GM18951 (cell line): ENCODE results near the gene ARID1B.

Source experiments
- POLR2A ChIP-seq: IDR thresholded peaks from 4 replicates; pipeline ENCODE4 v1.6.1; 2011; ENCODE audit warnings: mild to moderate bottlenecking; ENCODE audit not compliant: insufficient read length, insufficient read depth; ENCODE audit errors: extremely low read depth
- in situ Hi-C: fragments of 300-500 bp; cut with MboI; formaldehyde crosslinking; loops from one replicate; pipeline ENCODE4 v1.12.0; 2022; ENCODE audit warnings: low sequenced_read_pairs, mixed read lengths, inconsistent platforms; ENCODE audit not compliant: unreplicated experiment

The ARID1B gene

DNA sequence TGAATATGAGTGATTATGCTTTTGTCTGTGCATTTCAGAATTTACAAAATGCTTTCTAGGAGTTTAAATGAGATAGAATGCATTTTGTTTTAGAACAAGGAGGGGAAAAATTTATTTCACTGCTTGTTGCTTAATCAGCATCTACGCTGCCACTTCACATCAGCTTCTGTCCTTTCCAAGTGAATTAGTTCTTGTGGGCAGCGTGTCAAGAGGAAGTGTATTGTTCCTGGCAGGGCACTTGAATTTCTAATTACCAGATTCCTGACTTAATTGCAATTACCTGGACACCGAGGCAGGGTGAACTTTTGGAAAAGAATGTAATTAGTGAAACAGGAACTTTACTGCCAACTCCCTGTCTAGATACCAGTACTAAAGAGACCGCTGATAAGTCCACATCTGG lies 282.6 kb downstream of the ARID1B start:
- in situ Hi-C loops = no loop called here
- no peak for TF ChIP-seq POLR2A

DNA sequence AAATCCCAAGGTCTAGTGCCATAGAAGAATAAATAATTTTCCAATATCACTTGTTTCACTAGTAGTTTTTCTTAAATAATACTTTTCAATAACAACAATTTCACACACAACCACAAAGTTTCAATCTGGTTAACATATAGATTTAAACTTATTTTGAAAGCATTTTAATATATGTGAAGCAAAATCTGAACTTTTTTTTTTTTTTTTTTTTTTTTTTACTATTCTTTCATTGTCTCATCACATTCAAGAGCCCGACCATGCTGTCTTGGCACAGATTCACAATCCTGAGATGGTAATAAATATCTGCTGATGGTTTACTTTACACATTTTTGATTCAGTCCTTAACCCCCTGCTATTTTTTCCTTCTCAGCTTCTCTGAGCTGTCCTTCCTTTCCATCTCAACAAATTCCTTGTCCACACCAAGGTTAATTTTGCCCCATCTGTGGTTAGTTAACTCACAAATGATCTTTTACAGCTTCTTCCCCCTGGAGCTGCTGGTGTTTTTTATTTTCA lies 283.3 kb downstream of the ARID1B start:
- no peak for TF ChIP-seq POLR2A
- in situ Hi-C loops = no loop called here

DNA sequence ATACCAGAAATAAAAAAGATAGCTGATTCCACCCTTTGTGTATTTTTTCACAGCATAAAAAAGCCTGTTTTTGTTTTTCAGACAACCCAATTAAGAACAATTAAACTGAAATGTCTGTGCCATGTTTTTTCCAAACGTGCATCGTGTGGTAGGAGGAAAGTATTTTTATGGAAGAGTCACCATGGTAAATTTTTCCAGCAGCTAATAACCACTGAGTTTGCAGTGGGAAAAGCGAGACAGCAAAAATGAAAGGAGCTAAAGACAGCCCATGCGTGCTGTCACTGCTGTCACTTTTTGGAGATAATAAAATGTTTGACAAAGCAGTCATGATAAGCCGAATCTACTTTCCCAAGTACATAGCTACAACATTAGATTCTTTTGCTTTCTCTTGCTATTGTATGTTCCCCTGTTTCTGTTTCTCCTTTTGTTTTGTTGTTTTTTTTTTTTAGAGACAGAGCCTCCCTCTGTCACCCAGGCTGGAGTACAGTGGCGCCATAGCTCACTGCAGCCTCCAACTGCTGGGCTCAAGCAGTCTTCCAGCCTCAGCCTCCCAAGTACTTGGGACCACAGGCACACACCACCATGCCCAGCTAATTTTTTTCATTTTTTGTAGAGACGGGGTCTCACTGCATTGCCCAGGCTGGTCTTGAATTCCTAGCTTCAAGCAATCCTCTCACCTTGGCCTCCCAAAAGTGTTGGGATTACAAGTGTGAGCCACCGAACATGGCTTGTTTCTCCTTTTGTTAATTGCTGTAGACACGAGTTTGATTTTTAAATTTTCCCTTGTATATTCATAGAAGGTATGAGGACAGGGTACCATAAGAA lies 284.8 kb downstream of the ARID1B start:
- no peak for TF ChIP-seq POLR2A
- in situ Hi-C loops = no loop called here

DNA sequence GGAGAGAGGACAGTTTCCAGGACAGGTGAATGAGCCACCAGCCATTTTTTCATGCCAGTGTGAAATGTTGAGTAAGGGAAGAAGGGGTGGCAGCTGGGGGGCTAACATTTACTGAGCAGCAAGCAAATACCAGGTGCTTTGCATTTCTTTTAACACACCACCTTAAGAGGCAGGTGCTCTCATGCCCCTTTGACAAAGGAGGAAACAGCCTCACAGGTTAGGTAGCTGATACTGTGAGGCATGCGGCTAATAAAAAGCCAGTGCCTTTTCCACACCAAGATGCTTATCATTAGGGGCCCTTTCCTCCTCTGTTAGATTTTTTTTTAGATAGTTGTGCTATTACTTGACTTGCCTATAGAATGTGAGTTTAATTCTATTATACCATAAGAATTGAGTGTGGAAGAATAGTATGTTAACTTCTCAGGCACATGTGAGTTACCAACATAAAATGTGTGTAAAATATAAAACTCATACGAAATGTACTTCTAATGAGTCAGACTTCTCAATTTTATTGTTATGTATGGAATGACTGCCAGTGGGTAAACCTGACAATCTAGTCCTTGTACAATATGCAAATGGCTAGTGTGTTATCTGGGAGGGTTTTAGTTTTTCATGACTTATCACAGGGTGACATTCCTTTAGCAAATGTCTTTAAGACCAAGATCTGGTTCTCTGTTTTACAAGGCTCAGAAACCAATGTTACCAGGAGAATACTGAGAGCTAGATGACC lies 286.2 kb downstream of the ARID1B start:
- in situ Hi-C loops = no loop called here

DNA sequence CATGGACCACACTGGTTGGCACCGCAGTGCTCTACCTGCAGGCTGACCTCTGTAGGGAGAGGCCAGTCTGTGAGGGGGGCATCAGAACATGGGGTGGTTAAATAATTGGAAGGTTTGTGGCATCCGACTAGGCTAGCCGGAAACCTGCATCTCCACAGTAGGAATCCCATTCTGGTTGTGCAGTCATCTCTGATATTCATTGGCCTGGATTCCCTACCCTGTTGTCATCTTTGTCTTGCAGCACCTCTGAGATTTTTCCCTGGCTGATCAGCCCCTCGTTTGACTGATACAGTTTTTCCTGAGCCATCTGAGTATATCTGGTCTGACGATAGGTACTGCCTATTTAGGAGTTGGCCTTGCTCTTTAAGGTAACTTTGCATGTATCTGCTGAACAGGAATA lies 286.7 kb downstream of the ARID1B start:
- no peak for TF ChIP-seq POLR2A

More for the DNA sequence above, 286.2 kb downstream of the ARID1B start:
- no peak for TF ChIP-seq POLR2A

DNA sequence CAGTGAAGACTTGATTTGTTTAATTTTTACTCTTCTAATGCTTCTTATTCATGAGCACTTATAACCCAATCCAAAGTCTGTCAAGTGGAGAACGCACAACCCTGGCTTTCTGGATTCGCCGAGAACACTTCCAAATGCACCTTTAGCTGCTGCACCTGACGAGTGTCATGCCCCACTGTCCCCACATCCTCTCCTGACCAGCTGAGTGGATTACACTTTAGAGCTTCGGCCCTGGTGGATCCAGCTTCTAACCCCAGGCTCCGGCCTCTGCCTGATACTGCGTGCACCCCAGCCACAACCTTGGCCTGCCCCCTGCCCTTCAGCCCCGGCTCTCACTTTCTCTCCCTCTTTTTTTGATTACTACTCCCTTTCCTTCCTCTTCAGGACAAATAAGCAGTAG lies 287.3 kb downstream of the ARID1B start:
- TF ChIP-seq POLR2A = no peak
- in situ Hi-C loops = no loop called here

More for the DNA sequence above, 286.7 kb downstream of the ARID1B start:
- in situ Hi-C loops = no loop called here

DNA sequence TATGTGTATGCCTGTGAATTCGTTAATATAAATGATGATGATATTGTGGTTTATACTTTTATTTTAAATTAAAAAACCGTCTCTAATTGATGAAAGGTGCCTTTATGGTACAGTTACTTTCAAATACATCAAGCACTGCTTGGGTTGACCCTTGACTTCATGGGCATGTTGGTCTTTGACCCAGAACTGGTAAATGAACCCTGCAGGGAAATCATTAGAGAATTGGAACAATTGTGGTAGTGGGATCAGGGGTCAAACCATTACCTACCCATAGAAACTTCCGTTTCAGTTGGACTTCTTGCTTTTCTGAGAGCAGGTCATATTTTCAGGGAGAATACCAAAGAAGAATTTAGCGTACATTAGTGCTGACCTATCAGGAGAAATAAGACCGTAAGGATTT lies 288.2 kb downstream of the ARID1B start:
- no peak for TF ChIP-seq POLR2A
- in situ Hi-C loops = no loop called here

DNA sequence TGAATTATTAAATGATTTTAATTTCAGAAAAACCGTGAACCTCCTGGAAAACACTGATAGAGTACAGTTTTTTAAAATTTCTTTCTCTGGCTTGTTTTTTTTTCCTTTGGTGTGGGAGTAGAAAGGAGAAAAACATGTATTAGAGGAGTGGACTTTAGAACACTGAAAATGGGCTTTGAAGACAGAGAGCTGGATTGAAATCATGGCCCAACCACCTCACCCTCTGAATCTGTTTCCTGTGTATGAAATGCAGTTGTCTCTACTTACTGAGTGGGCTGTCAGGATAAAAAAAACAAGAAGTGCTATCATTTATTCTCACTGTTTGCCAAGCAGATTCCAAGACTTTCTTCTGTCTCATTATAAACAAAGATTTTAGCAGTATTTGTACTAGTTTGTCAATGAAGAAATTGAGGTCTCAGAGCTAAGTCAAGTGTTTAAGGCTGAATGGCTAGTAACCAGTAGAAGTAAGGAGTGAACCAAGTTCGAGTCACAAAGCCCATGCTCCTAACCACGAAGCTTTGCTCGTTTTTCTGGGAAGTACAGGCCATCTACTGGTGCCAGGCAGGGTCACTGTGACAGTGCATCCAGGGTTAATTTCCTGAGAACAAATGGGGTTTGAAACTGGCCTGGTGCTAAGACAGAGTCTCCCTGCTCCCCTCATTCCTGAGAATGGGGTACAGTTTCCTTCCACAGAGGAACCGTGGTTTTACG lies 289.8 kb downstream of the ARID1B start:
- in situ Hi-C loops = no loop called here
- no peak for TF ChIP-seq POLR2A

DNA sequence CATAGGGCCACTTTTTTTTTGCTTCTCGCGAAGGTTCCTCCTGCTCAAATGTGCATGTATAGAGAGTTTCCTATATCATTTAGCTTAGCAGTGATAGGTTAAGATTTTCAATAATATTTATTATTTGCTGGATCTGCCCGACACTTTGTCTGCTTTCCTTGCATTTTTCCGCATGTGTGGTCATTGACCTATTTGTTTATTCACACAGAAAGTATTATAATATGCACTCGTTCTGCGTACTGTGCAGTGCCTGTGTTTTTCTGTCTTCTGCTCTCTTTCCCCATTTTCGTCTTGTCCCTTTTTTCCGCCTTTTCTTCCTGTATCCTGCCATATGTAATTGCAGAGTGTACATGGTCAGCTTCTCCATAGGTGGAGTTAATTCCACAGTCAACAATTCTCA lies 290.3 kb downstream of the ARID1B start:
- in situ Hi-C loops = no loop called here
- TF ChIP-seq POLR2A = no peak

DNA sequence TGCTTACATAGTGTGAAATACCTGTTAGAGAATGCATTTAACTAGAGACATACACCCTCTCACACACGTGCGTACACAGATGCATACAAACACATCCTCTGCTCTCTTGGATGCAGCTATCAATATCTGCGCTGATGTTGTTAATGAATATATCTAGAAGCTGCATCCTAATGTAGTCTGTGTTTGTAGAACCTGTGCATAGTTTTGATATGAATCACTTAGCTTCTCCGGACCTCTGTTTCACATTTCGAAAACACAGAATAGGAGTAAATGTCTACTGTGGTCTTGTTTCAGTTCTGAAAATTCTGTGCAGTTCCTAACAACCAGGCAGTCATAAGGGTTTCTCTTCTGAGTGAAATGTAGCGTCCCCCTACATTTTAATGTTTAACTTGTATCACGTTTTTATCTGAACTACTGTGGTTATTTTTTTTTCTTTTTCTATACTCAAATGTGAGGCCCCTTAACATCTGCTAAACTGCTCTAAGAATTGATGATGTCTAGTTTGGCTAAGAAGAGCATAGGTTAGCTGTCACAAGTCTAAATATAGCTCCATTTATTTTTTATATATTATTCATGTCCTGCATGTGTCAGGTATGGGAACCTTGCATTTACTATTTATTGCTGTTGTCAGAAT lies 291.6 kb downstream of the ARID1B start:
- no peak for TF ChIP-seq POLR2A

DNA sequence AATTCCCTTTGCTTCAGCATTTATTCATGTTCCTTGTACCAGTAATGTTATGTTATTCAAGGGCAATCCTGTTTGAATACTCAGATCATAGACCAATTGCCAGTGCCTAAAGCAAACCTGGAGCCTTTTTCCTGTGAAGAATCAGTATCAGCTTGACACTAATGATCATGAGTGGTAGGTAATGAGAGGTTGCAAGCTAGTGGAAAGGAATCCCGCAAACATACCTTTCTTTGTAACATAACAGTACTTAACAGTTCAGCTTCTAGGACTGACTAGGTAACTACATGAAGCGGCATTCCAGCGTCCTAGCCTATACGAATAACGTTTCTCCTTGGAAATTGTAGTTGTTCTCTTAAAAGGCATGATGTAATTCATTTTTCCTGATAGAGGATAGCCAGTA lies 292.4 kb downstream of the ARID1B start:
- no peak for TF ChIP-seq POLR2A
- in situ Hi-C loops = no loop called here

More for the DNA sequence above, 291.6 kb downstream of the ARID1B start:
- in situ Hi-C loops = no loop called here

DNA sequence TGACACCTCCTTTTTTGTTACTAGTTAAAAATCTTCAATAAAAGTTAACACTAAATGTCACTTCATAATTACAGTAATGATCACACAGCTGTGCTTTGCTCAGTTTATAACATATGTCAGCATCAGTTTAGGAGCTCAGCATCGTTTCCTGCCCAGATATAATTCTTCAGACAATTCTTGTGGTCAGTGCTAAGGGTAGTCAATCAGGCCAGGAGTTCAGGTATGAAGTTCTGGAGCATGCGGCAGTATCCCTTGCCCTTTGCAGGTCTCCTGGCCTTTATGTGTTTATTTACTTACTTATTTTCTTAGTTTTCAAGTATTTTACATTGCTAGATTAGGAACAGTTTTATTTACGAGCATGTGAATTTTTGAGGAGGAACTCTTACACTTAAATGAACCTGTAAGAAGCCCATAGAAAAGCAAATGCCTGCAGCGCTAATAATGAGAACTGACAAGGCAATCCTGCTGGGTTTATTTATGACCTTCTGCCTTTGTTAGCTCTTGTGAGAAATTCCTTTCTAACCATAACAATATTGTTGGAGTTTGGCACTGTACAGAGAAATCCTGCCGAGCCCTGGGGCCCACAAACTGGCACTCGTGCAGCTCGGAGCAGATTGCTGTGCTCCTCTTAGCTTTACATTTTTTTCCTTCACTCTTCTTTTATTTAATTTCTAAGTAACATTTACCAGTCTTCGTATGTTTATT lies 293.4 kb downstream of the ARID1B start:
- in situ Hi-C loops = no loop called here
- no peak for TF ChIP-seq POLR2A

DNA sequence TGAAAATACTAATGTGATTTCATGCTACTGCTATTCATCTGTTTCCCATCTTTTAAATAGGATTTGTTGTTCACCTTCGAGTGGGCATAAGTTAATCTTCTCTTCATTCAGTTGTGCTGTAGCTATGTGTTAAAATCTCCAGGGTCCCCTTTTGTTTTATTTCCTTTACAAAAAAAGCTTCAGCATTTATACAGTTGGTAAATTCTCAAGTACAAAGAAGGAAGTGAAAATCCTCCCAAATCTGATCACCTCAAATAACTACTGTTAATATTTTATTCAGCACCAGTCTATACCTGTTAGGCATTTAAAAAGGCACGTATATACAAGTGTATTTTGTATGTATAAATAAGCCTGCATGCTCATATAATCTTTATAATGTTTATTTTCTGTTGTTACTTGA lies 294.9 kb downstream of the ARID1B start:
- in situ Hi-C loops = no loop called here
- TF ChIP-seq POLR2A = no peak

DNA sequence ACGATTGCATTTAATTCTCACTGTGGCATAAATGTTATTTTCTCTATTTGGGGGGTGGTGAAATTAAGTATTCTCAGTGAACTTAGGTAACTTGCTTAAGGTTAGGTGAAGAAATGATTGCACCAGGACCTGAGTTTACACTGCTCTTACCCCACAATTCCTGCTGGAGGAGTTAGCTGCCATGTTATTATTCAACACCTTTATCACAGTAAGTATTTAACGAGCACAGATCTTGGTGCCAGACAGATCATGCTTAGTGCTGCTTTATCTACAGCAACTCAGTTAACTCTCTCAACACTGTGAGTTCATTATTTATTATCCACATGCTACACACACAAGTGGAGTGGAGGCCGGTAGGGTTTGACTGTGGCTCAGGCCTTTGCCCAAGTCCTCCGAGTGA lies 296.4 kb downstream of the ARID1B start:
- TF ChIP-seq POLR2A = no peak
- in situ Hi-C loops = no loop called here
